GM23338 (cell line): ENCODE data around the gene SEMA4D. TPM values are rescaled to one million over a fixed set of nuclear protein-coding genes. Genes with fewer than 3 reads are reported as not detected.

Source experiments
- ATAC-seq: fragments of 200-7000 bp; cut with Tn5 transposase; 3 replicates; pipeline ENCODE4 v1.9.1; 2020
- DNase-seq: peaks from one replicate; pipeline ENCODE4 v3.0.0-alpha.2; 2015; ENCODE audit warnings: low spot score
- H2AFZ ChIP-seq: fragments of 200-600 bp; sonication (generic); 2 replicates; pipeline ENCODE4 v1.8.0; 2016; ENCODE audit warnings: antibody characterized with exemption, mild to moderate bottlenecking, moderate library complexity
- H3F3A ChIP-seq: fragments of 200-600 bp; sonication (generic); replicated peaks from 2 replicates; pipeline ENCODE4 v1.8.0; 2017; ENCODE audit warnings: antibody characterized with exemption, mixed run types, low read depth
- H3K27ac ChIP-seq: fragments of 200-600 bp; sonication (generic); 2 replicates; pipeline ENCODE4 v1.6.1; 2016; ENCODE audit warnings: low read depth
- H3K27me3 ChIP-seq: fragments of 200-600 bp; sonication (generic); 2 replicates; pipeline ENCODE4 v1.8.0; 2016; ENCODE audit warnings: mild to moderate bottlenecking, mixed run types, moderate library complexity; ENCODE audit not compliant: insufficient read depth
- H3K36me3 ChIP-seq: fragments of 200-600 bp; sonication (generic); 2 replicates; pipeline ENCODE4 v1.8.0; 2016; ENCODE audit warnings: mild to moderate bottlenecking; ENCODE audit not compliant: insufficient read depth
- H3K4me1 ChIP-seq: fragments of 200-600 bp; sonication (generic); 2 replicates; pipeline ENCODE4 v1.8.0; 2016; ENCODE audit warnings: mild to moderate bottlenecking, moderate library complexity; ENCODE audit not compliant: insufficient read depth
- H3K4me2 ChIP-seq: fragments of 200-600 bp; sonication (generic); 2 replicates; pipeline ENCODE4 v1.7.1; 2017; ENCODE audit warnings: mixed run types
- H3K4me3 ChIP-seq: fragments of 200-600 bp; sonication (generic); 2 replicates; pipeline ENCODE4 v1.6.1; 2016; ENCODE audit warnings: mixed run types
- H3K79me2 ChIP-seq: fragments of 200-600 bp; sonication (generic); replicated peaks from 2 replicates; pipeline ENCODE4 v1.8.0; 2017; ENCODE audit warnings: mild to moderate bottlenecking; ENCODE audit not compliant: insufficient read depth
- H3K9me2 ChIP-seq: fragments of 200-600 bp; sonication (generic); 2 replicates; pipeline ENCODE4 v1.8.0; 2017; ENCODE audit not compliant: insufficient read depth
- H4K20me1 ChIP-seq: fragments of 200-600 bp; sonication (generic); replicated peaks from 2 replicates; pipeline ENCODE4 v1.8.0; 2017; ENCODE audit warnings: mild to moderate bottlenecking; ENCODE audit not compliant: insufficient read depth
- H3K27ac Mint-ChIP-seq: 2 replicates; pipeline ENCODE4 v1.8.0; 2020; ENCODE audit warnings: inconsistent platforms, mild to moderate bottlenecking, moderate library complexity, mixed read lengths
- H3K27me3 Mint-ChIP-seq: 3 replicates; pipeline ENCODE4 v1.8.0; 2022; ENCODE audit warnings: low read depth, mild to moderate bottlenecking, moderate library complexity, mixed read lengths, inconsistent platforms; ENCODE audit not compliant: insufficient read depth, poor library complexity
- H3K36me3 Mint-ChIP-seq: 3 replicates; pipeline ENCODE4 v1.8.0; 2021; ENCODE audit warnings: low read depth, mild to moderate bottlenecking, inconsistent platforms, moderate library complexity, mixed read lengths
- H3K4me1 Mint-ChIP-seq: 3 replicates; pipeline ENCODE4 v1.8.0; 2020; ENCODE audit warnings: mild to moderate bottlenecking, inconsistent platforms, mixed read lengths
- H3K4me3 Mint-ChIP-seq: 3 replicates; pipeline ENCODE4 v1.8.0; 2021; ENCODE audit warnings: moderate library complexity, mild to moderate bottlenecking, inconsistent platforms, mixed read lengths
- H3K9me3 Mint-ChIP-seq: 3 replicates; pipeline ENCODE4 v1.8.0; 2020; ENCODE audit warnings: moderate library complexity, mild to moderate bottlenecking, inconsistent platforms, mixed read lengths
- CREB1 ChIP-seq: fragments of 250-450 bp; sonication (Bioruptor Pico); IDR thresholded peaks from 2 replicates; pipeline ENCODE4 v1.5.0; 2020; ENCODE audit warnings: low read depth, mild to moderate bottlenecking, moderate library complexity
- ETS1 ChIP-seq: IDR thresholded peaks from 2 replicates; pipeline ENCODE4 v1.6.1; 2016; ENCODE audit warnings: antibody characterized with exemption
- STAT1 ChIP-seq: IDR thresholded peaks from one replicate; pipeline ENCODE4 v1.6.1; 2016; ENCODE audit warnings: antibody characterized with exemption; ENCODE audit not compliant: unreplicated experiment
- ZNF462 ChIP-seq: fragments of 250-450 bp; sonication (Bioruptor Pico); IDR thresholded peaks from 2 replicates; pipeline ENCODE4 v1.5.0; 2020; ENCODE audit warnings: mild to moderate bottlenecking, moderate library complexity
- polyA plus RNA-seq: library from polyadenylated mRNA; unstranded; fragments of >200 nt; fragmentation: Nextera tagmentation; extraction: Ambion mirVana; gene quantifications from 2 replicates; pipeline ENCODE4 v1.2.1, GENCODE V29; 2016
- total RNA-seq: library from RNA; depleted of rRNA; stranded (reverse); fragments of >200 nt; shearing (Covaris generic); gene quantifications from 2 replicates; pipeline ENCODE4 v1.2.3, GENCODE V29; 2014

SEMA4D gene
- total and polyA plus RNA-seq, 2 experiments from 2014 or later = 19.3 to 63.0 TPM

- Histone ChIP-seq H3K36me3 (peaks cover 12% of the 10 kb centered on the region; the same call in 1 of the 2 replicates), H3K4me1 (no peaks in the 10 kb centered on the region), H3F3A (no peaks in the 10 kb centered on the region), H3K4me2 (no peak overlapping the region), H4K20me1 (peaks cover 7% of the 10 kb centered on the region; the same call in 1 of the 2 replicates), H3K9me2 (no peaks in the 10 kb centered on the region), H3K4me3 (no peak overlapping the region), H3K27me3 (no peaks in the 10 kb centered on the region), H3K27ac (no peak overlapping the region), H3K79me2 (peaks cover 11% of the 10 kb centered on the region), H2AFZ (no peak overlapping the region)
- Mint-ChIP-seq H3K27ac (no peak overlapping the region), H3K4me3 (no peak overlapping the region), H3K36me3 (peaks cover 41% of the 10 kb centered on the region), H3K4me1 (no peaks in the 10 kb centered on the region), H3K27me3 (peaks cover 2% of the 10 kb centered on the region), H3K9me3 (peaks cover 4% of the 10 kb centered on the region; the same call in 2 of the 3 replicates)
- DNase-seq (no peak), ATAC-seq (no peak)
- TF ChIP-seq STAT1 = no peak
- TF ChIP-seq ETS1 = no peak
- TF ChIP-seq ZNF462 (CRISPR knock-in tag) = no peak
- no peak for TF ChIP-seq CREB1
Observed at GRCh38 chr9:89402695-89403427, 95.1 kb downstream of the SEMA4D start.
